CMK (cell line): Measurements from ENCODE around the gene ACTN1.
"Not testable (repeated sequence)": the region's sequence is repeated elsewhere in the genome, so short reads cannot be mapped to it uniquely, and the experiment has no call there.

ENCODE experiments used
- DNase-seq: peaks from one replicate; pipeline ENCODE4 v3.0.0-alpha.2; 2010; ENCODE audit warnings: low read depth

The ACTN1 gene

GRCh38 chr14:68979021-68979721, at the start of gene ACTN1:
ACTN1 (minus strand) TSS chr14:68979302; CDS start chr14:68979056, 246 bp downstream.
- DNase-seq: peak; percentile 61

GRCh38 chr14:69027242-69027913, 48.3 kb upstream of the ACTN1 start:
- no peak for DNase-seq

- DNase-seq: no peak
Measured at GRCh38 chr14:69023035-69023434, 43.9 kb upstream of the ACTN1 start.

- DNase-seq: not testable (repeated sequence)
Measured at GRCh38 chr14:69022093-69022492, 43.0 kb upstream of the ACTN1 start.

- DNase-seq: no peak
Measured at GRCh38 chr14:69017706-69018105, 38.6 kb upstream of the ACTN1 start.

GRCh38 chr14:69014829-69015259, 35.7 kb upstream of the ACTN1 start:
- DNase-seq: no peak

DNA sequence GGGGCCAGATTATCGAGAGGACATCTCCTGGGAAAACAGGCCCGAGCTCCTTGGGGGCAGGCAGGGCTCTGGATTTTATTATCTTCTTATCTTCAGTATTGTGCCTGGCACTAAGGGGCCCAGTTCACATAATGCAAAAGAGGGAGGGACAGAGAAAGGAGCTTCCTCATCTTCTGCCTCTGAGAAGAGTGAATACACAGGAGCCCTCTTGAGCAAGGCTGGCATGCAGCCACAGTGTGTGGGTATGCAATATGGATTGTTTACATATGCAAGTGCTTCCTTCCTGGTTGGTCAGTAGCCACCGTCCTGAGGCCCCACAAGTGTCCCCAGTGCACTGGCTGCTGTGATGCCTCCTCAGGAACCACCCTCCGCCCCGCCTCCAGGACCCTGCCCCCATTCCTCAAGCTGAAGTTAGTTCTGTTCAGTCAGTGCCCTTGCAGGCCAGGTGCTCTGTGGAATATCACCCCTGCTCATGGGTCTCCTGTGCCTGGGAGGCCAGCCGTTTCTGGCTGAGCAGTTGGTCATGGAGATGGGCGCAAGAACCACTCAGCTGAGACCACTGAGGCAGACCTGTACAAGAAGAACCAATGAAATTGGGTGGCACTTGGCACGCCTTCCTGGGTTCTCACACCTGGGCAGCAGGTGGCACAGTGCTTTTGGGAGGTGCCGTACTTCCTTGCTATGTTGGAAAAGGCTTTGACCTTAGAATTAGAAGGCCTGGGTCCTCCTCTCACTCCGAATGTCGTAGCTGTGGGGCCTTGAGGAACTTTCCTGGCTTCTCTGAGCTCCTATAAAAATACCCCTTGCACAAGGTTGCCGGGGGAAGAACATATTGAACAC, 35.1 kb upstream of the ACTN1 start:
- DNase-seq: peak; percentile 73

GRCh38 chr14:69012256-69012953, 33.3 kb upstream of the ACTN1 start:
- no peak for DNase-seq

DNA sequence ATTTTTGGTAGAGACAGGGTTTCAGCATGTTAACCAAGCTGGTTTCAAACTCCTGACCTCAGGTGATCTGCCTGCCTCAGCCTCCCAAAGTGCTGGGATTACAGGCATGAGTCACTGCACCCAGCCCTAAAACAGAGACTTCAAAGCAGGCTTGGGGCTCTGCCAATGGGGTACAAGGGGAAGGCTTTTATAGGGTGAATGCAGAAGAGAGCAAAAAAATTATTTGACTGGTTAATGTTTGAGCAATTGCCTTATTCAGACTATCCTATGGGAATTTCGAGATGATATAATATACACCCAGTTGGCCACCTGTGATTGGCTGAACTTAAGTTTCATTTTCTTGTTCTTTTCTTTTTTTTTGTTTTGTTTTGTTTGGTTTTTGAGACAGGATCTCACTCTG, 31.5 kb upstream of the ACTN1 start:
- DNase-seq: no peak

DNA sequence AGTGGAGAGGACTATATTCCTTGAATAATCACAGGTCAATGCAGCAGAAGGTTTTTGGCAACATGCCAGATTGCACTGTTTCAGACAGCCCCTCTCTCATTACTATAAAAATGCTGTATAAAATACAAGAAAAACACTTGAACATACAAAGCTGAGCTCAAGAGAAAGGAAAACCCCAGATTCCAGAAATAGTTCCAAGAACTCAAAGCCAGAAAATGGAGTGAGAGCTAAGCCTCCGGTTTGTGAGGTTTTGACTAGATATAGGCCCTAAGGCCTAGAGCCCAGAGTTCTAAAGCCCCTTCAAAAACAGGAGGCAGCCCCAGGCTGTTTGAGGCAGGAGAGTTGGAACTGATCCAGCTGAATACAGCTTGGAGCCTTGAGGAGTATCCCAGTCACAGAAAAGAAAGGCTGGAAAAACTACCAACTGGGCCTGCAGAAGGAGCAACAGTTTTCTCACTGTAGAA, 29.4 kb upstream of the ACTN1 start:
- no peak for DNase-seq

DNA sequence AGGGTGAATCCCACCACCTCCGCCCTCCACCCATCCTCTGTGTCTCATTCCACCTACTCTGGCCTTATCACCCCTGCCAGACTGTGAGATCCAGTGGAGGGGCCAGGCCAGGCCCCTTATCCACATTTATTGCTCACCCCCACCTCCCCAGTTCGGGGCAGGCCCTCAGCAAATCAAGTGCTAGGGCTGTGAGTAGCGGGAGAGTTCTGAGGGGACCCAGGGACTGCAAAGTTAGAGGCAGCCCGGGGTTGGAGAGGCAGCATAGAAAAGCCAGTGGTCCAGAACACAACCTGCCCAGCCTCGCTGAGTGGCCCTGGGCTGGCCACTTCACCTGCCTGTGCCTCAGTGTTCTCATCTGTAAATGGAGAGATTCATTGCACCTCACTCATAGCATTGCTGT, 27.2 kb upstream of the ACTN1 start:
- no peak for DNase-seq

GRCh38 chr14:69005432-69006148, 26.5 kb upstream of the ACTN1 start:
- DNase-seq: no peak

DNA sequence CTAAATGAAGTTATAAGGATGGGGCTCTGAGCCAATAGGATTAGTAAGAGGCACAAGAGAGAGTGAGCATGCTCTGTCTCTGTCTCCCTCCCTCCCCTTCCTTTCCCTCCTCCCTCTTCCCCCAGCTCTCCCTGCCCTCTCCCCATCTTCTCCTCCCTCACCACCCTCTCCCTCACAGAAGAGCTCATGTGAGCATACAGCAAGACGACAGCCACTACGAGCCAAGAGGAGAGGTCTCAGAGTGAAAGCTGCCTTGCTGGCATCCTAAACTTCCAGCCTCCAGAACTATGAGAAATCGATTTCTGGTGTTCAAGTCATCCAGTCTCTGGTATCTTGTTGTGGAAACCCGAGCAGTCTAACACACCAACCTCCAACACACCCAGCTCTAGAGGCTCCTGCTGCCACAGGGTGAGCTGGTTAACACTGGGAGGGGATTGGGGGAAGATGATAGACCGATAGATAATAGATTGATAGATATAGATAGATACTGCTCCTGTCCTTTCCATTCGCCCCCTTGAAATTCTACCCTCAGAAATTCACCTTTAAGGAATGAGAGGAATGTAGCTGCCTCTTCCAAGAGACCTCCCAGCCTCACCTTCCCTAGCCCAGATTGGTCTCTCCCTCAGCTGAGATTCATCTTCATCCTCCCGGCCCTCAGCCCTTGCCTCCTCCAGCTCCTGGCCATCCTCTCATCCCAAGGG, 25.8 kb upstream of the ACTN1 start:
- DNase-seq: no peak

DNA sequence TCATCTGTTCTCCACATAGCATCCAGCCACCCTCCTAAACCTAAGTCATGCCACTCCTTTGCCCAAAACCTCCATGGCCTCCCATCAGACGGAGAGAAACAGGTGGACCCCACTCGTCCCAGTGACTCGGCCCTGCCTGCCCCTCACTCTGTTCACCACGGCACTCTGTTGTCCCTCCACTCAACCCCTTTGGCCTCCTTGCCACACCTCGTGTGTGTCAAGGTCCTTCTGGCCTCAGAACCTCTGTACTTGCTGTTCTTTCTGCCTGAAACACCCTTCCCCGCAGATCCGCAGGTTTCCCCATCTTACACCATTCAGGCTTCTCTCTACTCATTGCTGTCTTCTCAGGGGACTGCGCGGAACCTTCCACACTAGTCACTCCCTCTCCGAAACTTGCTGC, 24.5 kb upstream of the ACTN1 start:
- no peak for DNase-seq

DNA sequence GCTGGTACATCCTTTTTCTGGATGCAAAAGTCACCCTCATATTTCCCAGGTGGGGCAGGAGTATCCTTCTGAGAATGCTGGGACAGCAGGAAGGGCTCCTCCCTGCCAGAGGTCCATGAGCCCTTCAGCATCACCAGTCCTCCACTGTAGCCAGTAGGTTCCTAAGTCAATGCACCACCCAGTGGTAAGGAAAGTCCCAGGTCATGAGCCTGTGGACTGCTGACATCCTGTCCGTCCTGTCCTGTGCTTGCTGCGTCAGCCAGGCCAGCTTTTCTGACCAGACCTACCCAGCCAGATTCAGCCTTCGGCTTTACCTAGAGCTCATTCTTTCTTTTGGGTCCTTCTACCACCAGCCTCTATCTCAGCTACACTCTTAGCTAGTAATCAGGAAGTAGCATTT, 23.0 kb upstream of the ACTN1 start:
- DNase-seq: no peak

- no peak for DNase-seq
Measured at GRCh38 chr14:69001375-69001774, 22.3 kb upstream of the ACTN1 start.

- DNase-seq: no peak
Measured at GRCh38 chr14:68998062-68998461, 19.0 kb upstream of the ACTN1 start.

DNA sequence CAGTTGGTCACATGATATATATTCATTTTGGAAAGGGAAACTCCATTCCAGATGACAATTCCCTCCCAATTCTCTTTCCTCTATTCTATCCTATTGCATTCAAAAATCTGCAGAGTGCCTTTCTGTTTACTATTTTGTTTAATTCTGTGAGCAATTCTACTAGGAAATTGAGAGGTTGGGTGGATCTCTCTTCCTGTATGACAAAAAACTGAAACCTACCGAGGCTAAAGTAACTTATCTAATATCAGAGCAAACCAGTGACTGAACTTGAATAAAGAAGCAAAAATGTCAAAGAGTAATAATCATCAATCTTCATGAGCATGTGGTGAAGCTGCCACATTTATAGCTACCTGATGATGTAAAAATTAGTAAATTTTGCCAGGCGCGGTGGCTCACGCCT, 16.6 kb upstream of the ACTN1 start:
- DNase-seq: no peak

- DNase-seq: no peak
Measured at GRCh38 chr14:68994056-68994455, 15.0 kb upstream of the ACTN1 start.

DNA sequence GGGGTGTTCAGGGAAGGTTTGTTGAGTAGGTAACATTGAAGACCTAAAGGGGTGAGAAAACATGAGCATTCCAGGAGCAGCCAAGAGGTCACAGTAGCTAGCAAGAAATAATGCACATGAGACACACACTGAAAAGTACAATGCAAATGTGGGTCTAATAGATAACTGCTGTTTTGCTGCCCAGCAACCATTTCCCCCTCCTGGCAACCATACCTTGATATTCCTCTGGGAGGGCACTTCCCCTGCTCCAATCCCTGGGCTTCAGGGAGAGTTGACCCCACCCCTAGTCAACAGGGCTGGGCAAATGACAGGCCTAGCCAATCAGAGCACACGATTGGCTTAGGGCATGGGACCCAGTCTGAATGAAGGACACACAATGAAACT, 8.5 kb upstream of the ACTN1 start:
- no peak for DNase-seq
